ENCODE measurements around the gene BNIP5. TPM values are rescaled to one million over a fixed set of nuclear protein-coding genes. Genes with fewer than 3 reads are reported as not detected.
"Not testable (repeated sequence)": the region's sequence is repeated elsewhere in the genome, so short reads cannot be mapped to it uniquely, and the experiment has no call there.

The BNIP5 gene
- total RNA-seq, 2 experiments from 2014 or later: not detected

- Mint-ChIP-seq H3K27me3 (no peaks in the 10 kb centered on the region), H3K27ac (no peak overlapping the region), H3K4me1 (peaks cover 2% of the 10 kb centered on the region), H3K4me3 (no peak overlapping the region), H3K9me3 (ENCODE audit: low read depth) (no peaks in the 10 kb centered on the region), H3K36me3 (ENCODE audit: low read depth) (no peaks in the 10 kb centered on the region)
- DNase-seq (peak; percentile 49), ATAC-seq (peak; percentile 43)
- ChIA-PET POLR2A (no interaction called here), CTCF (interaction anchor here (0.7 to 1.0 kb wide), 3 partner anchors 24 to 280 kb away, joined by 3 to 5 read pairs (median 4); no protein-coding TSS in a partner anchor)
- intact Hi-C loops (cut with DNase I, micrococcal nuclease): loop anchor here in 1 of 2 experiments (5.0 kb wide), 1 partner anchor 338 kb away; the partner anchor contains the start of gene MAPK14
Observed at GRCh38 chr6:36364669-36365479, 28.2 kb upstream of the BNIP5 start.

- POLR2A ChIA-PET; H3K9me3 Mint-ChIP-seq (ENCODE audit: low read depth); ATAC-seq; DNase-seq; H3K27me3 Mint-ChIP-seq; H3K36me3 Mint-ChIP-seq (ENCODE audit: low read depth); H3K4me3 Mint-ChIP-seq; H3K4me1 Mint-ChIP-seq; H3K27ac Mint-ChIP-seq: not testable (repeated sequence)
- CTCF ChIA-PET: interaction anchor here (0.5 to 1.1 kb wide), 4 partner anchors 23 to 280 kb away, joined by 3 to 4 read pairs (median 3); no protein-coding TSS in a partner anchor
- intact Hi-C loops (cut with DNase I, micrococcal nuclease): loop anchor here in 1 of 2 experiments (5.0 kb wide), 1 partner anchor 337 kb away; the partner anchor contains the start of gene MAPK14
Observed at GRCh38 chr6:36364061-36364635, 27.5 kb upstream of the BNIP5 start.

- intact Hi-C loops (cut with DNase I, micrococcal nuclease): loop anchor here in 1 of 2 experiments (5.0 kb wide), 1 partner anchor 336 kb away; the partner anchor contains the start of gene MAPK14
- H3K4me1 Mint-ChIP-seq; ATAC-seq; POLR2A ChIA-PET; DNase-seq; H3K36me3 Mint-ChIP-seq (ENCODE audit: low read depth); H3K9me3 Mint-ChIP-seq (ENCODE audit: low read depth); H3K27ac Mint-ChIP-seq; H3K27me3 Mint-ChIP-seq; H3K4me3 Mint-ChIP-seq: not testable (repeated sequence)
- CTCF ChIA-PET: interaction anchor here (0.5 to 1.1 kb wide), 4 partner anchors 22 to 87 kb away, joined by 3 to 5 read pairs (median 4); no protein-coding TSS in a partner anchor
Observed at GRCh38 chr6:36363371-36363752, 26.7 kb upstream of the BNIP5 start.

GRCh38 chr6:36362551-36363370 is 26.1 kb upstream of the BNIP5 start:
- DNase-seq (no peak), ATAC-seq (no peak)
- H3K9me3 Mint-ChIP-seq (ENCODE audit: low read depth): no peaks in the 10 kb centered on the region
- H3K4me1 Mint-ChIP-seq: peaks cover 9% of the 10 kb centered on the region
- no peak overlapping the region for H3K27ac Mint-ChIP-seq
- no peak overlapping the region for H3K4me3 Mint-ChIP-seq
- intact Hi-C loops (cut with DNase I, micrococcal nuclease): loop anchor here in 1 of 2 experiments (5.0 kb wide), 1 partner anchor 335 kb away; the partner anchor contains the start of gene MAPK14
- ChIA-PET POLR2A (no interaction called here), CTCF (interaction anchor here (0.6 to 5.0 kb wide), 7 partner anchors 22 to 340 kb away, joined by 3 to 54 read pairs (median 4); no protein-coding TSS in a partner anchor)
- H3K36me3 Mint-ChIP-seq (ENCODE audit: low read depth): no peaks in the 10 kb centered on the region
- peaks cover 2% of the 10 kb centered on the region for H3K27me3 Mint-ChIP-seq

- ATAC-seq (no peak), DNase-seq (no peak)
- Mint-ChIP-seq H3K27me3 (peaks cover 6% of the 10 kb centered on the region), H3K4me1 (peaks cover 16% of the 10 kb centered on the region), H3K27ac (no peak overlapping the region), H3K4me3 (no peak overlapping the region), H3K9me3 (ENCODE audit: low read depth) (no peaks in the 10 kb centered on the region), H3K36me3 (ENCODE audit: low read depth) (no peaks in the 10 kb centered on the region)
- intact Hi-C loops (cut with DNase I, micrococcal nuclease): loop anchor here (2.0 to 5.0 kb wide), 2 partner anchors 238 to 334 kb away; partner anchors contain the start of gene MAPK14 (in 1 of the 2)
- CTCF ChIA-PET: interaction anchor here (0.6 to 5.0 kb wide), 17 partner anchors 10 to 384 kb away, joined by 3 to 54 read pairs (median 3); no protein-coding TSS in a partner anchor
- POLR2A ChIA-PET: no interaction called here
Observed at GRCh38 chr6:36361071-36361470, 24.4 kb upstream of the BNIP5 start.

- ATAC-seq: peak; percentile 81
- Mint-ChIP-seq H3K9me3 (ENCODE audit: low read depth) (no peaks in the 10 kb centered on the region), H3K27me3 (peaks cover 6% of the 10 kb centered on the region), H3K27ac (no peak overlapping the region), H3K36me3 (ENCODE audit: low read depth) (no peaks in the 10 kb centered on the region), H3K4me3 (no peak overlapping the region), H3K4me1 (peaks cover 22% of the 10 kb centered on the region)
- peak; percentile 85 for DNase-seq
- ChIA-PET CTCF (interaction anchor here (0.5 to 5.0 kb wide), 22 partner anchors 9 to 544 kb away, joined by 3 to 54 read pairs (median 4); no protein-coding TSS in a partner anchor), POLR2A (interaction anchor here (0.7 kb wide), 1 partner anchor 260 kb away, joined by 4 read pairs; no protein-coding TSS in a partner anchor)
- intact Hi-C loops (cut with DNase I, micrococcal nuclease): loop anchor here (1.0 to 5.0 kb wide), 5 partner anchors 19 to 333 kb away; partner anchors contain the start of gene MAPK14 (in 2 of the 2)
Observed at GRCh38 chr6:36360241-36361054, 23.8 kb upstream of the BNIP5 start.

GRCh38 chr6:36358226-36358915 is 21.7 kb upstream of the BNIP5 start:
- intact Hi-C loops (cut with DNase I, micrococcal nuclease): no loop called here

GRCh38 chr6:36357872-36358225 is 21.2 kb upstream of the BNIP5 start:
- H3K27ac Mint-ChIP-seq: no peak overlapping the region
- H3K4me1 Mint-ChIP-seq: peaks cover 24% of the 10 kb centered on the region
- peaks cover 2% of the 10 kb centered on the region for H3K9me3 Mint-ChIP-seq (ENCODE audit: low read depth)
- intact Hi-C loops (cut with DNase I, micrococcal nuclease): no loop called here
- DNase-seq: peak; percentile 37
- peak; percentile 37 for ATAC-seq
- H3K4me3 Mint-ChIP-seq: no peak overlapping the region
- POLR2A ChIA-PET: no interaction called here
- peaks cover 11% of the 10 kb centered on the region for H3K27me3 Mint-ChIP-seq
- CTCF ChIA-PET: interaction anchor here (0.5 to 5.0 kb wide), 11 partner anchors 15 to 330 kb away, joined by 3 to 54 read pairs (median 4); partner anchors contain the start of gene MAPK14
- H3K36me3 Mint-ChIP-seq (ENCODE audit: low read depth): no peaks in the 10 kb centered on the region

More at GRCh38 chr6:36358226-36358915, 21.7 kb upstream of the BNIP5 start:
- Mint-ChIP-seq H3K9me3 (ENCODE audit: low read depth) (peaks cover 2% of the 10 kb centered on the region), H3K36me3 (ENCODE audit: low read depth) (no peaks in the 10 kb centered on the region), H3K4me1 (peaks cover 24% of the 10 kb centered on the region), H3K4me3 (no peak overlapping the region), H3K27me3 (peaks cover 11% of the 10 kb centered on the region), H3K27ac (no peak overlapping the region)
- ChIA-PET POLR2A (no interaction called here), CTCF (interaction anchor here (0.5 to 5.0 kb wide), 18 partner anchors 9 to 331 kb away, joined by 3 to 54 read pairs (median 3); partner anchors contain the start of gene MAPK14)
- DNase-seq (no peak), ATAC-seq (no peak)

GRCh38 chr6:36355819-36356218 is 19.1 kb upstream of the BNIP5 start:
- Mint-ChIP-seq H3K27ac (no peak overlapping the region), H3K4me1 (peaks cover 24% of the 10 kb centered on the region), H3K9me3 (ENCODE audit: low read depth) (peaks cover 2% of the 10 kb centered on the region), H3K4me3 (no peak overlapping the region), H3K36me3 (ENCODE audit: low read depth) (no peaks in the 10 kb centered on the region), H3K27me3 (peaks cover 11% of the 10 kb centered on the region)
- ATAC-seq: peak; percentile 57
- no peak for DNase-seq
- ChIA-PET CTCF (interaction anchor here (0.7 to 3.4 kb wide), 4 partner anchors 15 to 261 kb away, joined by 3 to 8 read pairs (median 4); no protein-coding TSS in a partner anchor), POLR2A (interaction anchor here (0.6 kb wide), 1 partner anchor 92 kb away, joined by 3 read pairs; no protein-coding TSS in a partner anchor)
- intact Hi-C loops (cut with DNase I, micrococcal nuclease): no loop called here

Data from activated CD4-positive, alpha-beta T cell treated with anti-CD3 and anti-CD28 coated beads for 36 hours (primary cell).